ENCODE measurements around the gene C1QL4. TPM values are rescaled to one million over a fixed set of nuclear protein-coding genes. Genes with fewer than 3 reads are reported as not detected.
"Not testable (repeated sequence)": the region's sequence is repeated elsewhere in the genome, so short reads cannot be mapped to it uniquely, and the experiment has no call there.

Gene C1QL4
- polyA plus RNA-seq, 3 donors: 0.98 to 2.2 (median 1.6) TPM

DNA sequence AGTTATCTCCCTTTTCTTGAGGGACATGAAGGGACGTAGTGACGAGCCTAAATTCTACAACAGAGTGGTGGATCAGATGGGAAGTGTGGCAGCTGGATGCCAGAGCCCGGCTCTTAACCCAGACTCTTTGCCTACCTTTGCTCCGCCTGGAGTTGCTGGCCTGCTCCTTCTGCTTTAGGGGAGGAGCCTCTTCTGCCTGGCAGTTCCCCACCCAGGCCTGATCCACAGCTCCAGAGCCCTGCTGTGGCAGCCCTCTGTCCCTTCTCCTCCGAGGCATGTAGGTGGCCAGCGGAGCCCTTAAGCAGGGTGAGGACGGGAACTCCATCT lies 44.3 kb downstream of the C1QL4 start:
- DNase-seq (ENCODE audit: extremely low read depth in 1 of 11, low read depth in 9 of 11, low spot score in 4 of 11): no peak

DNA sequence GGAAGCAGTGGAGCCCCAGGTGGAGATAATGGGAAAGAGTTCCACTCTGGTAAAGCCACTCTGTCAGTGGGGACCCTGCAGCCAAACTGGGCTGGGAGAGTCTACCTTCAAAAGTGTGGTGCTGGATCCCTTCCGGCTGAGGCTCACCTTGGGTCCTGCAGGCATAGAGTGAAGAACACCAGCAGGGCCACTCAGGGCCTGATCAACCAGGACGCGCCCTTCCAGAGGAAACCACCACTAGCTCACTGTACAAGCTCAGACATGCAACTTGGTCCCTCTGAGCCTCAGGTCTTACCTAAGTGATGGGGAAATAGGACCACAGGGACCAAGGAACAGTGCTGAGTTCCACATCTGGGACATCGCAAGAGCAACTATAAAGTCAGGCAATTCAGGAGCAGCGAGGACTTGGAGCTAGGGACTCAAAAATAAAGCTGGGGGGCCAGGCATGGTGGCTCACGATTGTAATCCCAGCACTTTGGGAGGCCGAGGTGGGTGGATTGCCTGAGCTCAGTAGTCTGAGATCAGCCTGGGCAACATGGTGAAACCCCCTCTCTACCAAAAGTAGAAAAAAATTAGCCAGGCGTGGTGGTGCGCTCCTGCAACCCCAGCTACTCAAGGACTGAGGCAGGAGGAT lies 47.9 kb downstream of the C1QL4 start:
- no peak for DNase-seq (ENCODE audit: extremely low read depth in 1 of 11, low read depth in 9 of 11, low spot score in 4 of 11)

DNA sequence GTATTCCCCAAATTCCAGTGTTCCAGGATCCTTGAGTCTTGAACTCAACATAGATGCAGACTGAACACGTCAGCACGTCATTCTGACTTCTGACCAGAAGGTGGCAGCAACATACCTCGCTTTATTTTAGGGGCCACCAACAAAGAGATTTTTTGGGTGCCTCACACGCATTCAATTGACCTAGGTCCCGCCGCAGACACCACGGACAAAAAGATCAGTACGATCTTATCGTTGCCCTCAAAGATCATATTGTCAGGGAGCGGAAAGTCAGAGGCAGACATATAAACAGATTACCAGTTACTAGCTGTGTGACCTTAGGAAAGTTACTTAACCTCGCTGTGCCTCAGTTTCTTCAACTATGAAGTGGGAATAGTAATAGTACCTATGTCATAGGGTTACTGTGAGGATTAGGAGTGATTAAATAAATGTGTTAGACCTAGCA lies 48.6 kb downstream of the C1QL4 start:
- no peak for DNase-seq (ENCODE audit: extremely low read depth in 1 of 11, low read depth in 9 of 11, low spot score in 4 of 11)

DNA sequence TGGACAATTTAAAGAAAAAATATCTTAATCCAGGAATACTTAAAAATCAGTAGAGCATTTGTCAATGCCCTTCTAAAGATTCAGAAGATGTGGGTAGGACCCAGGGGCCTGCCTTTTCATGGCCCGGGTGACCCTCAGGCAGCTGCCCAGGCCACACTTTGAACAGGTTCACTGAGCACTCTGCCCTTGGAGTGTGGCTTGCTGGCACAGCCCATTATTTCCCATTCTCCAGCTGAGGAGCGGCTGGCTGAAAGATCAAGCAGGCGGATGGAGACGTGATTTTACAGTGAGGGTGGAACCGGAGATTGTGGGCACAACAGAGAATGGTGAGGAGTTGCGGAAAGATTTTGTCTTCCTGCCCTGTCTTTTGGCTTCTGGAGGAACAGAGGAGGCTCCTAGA lies 49.1 kb downstream of the C1QL4 start:
- DNase-seq (ENCODE audit: extremely low read depth in 1 of 11, low read depth in 9 of 11, low spot score in 4 of 11): no peak

DNA sequence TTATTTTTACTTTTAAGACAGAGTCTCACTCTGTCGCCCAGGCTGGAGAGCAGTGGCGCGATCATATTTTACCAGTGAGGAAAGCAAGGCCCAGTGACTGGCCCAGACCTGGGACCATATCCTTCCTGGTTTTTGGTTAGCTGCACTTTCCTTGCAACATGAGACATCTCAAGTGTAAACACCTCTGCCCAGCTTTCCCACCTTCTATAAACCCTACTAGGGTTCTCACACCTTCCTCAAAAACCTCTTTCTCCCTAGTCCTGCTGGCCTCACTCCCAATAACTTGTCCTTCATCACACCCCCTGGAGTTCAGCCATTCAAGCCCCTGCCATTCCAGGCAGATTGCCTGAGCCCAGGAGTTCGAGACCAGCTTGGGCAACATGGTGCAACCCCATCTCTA lies 52.3 kb downstream of the C1QL4 start:
- no peak for DNase-seq (ENCODE audit: extremely low read depth in 1 of 11, low read depth in 9 of 11, low spot score in 4 of 11)

DNA sequence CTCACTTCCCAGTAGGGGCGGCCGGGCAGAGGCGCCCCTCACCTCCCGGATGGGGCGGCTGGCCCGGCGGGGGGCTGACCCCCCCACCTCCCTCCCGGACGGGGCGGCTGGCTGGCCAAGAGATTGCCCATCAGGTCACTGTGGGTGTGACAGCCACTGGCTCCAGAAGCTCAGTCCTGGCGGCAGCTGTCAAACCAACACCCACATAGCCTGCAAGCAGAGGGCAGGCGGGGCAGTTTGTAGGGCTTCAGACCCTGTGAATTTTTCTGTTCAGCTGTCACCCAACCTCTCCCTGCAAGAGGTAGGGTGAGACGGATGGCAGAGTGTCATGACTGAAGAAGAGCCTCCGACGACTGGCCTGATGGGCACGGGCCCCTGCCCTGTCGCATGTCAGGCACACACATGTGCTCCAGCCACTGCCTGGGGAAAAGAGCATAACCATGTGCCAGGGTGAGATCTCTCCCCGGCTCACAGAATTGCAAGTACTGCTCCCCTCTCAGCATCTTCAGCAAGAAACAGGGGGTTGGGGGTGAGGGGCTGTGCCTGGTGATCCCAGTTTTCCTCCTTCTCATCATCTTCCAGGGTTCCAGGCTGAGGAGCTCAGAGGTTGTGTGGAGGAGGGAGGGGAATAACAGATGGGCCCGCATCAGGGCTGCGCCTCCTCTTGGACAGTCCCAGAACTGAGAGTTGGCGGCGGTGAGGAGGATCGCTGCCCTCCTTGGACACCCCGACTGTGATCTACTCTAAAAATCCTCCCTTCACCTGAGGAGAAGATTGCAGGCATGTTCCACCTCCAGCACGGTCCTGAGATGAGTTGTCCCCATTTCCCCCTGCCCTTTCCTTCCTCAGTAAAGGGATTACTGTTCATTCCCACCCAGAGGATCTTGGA lies 53.2 kb downstream of the C1QL4 start:
- DNase-seq (ENCODE audit: extremely low read depth in 1 of 11, low read depth in 9 of 11, low spot score in 4 of 11): no peak

DNA sequence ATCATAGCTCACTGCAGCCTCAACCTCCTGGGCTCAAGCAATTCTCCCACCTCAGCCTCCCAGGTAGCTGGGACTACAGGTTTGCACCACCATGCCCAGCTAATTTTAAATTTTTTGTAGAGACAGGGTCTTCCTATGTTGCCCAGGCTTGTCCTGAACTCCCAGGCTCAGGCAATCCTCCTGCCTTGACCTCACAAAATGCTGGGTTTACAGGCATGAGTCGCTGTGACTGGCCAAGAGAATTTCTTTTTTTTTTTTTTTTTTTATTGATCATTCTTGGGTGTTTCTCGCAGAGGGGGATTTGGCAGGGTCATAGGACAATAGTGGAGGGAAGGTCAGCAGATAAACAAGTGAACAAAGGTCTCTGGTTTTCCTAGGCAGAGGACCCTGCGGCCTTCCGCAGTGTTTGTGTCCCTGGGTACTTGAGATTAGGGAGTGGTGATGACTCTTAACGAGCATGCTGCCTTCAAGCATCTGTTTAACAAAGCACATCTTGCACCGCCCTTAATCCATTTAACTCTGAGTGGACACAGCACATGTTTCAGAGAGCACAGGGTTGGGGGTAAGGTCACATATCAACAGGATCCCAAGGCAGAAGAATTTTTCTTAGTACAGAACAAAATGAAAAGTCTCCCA lies 54.1 kb downstream of the C1QL4 start:
- DNase-seq (ENCODE audit: extremely low read depth in 1 of 11, low read depth in 9 of 11, low spot score in 4 of 11): not testable (repeated sequence)

Other genes with a start within 250 kb of the C1QL4 start
- gene DHH, start 242.4 kb downstream of the C1QL4 start, polyA plus RNA-seq (ENCODE audit: insufficient read length in 3 of 3): under 1 TPM; 0.26 to 0.56 (median 0.44) TPM
- 100 to 1,000 TPM in 1 of 3 donors, 10 to 100 TPM in 2; 72.3 to 116 (median 76.4) TPM for gene LMBR1L, start 226.3 kb downstream of the C1QL4 start, polyA plus RNA-seq (ENCODE audit: insufficient read length in 3 of 3)
- 1,000 to 10,000 TPM in 2 of 3 donors, 100 to 1,000 TPM in 1; 920 to 1,214 (median 1,042) TPM for gene TUBA1B, start 205.8 kb downstream of the C1QL4 start, polyA plus RNA-seq (ENCODE audit: insufficient read length in 3 of 3)
- 100 to 1,000 TPM; 362 to 473 (median 423) TPM for gene TUBA1A, start 148.1 kb downstream of the C1QL4 start, polyA plus RNA-seq (ENCODE audit: insufficient read length in 3 of 3)
- gene TUBA1C, start 72.1 kb downstream of the C1QL4 start, polyA plus RNA-seq (ENCODE audit: insufficient read length in 3 of 3): 100 to 1,000 TPM; 110 to 155 (median 144) TPM
- under 1 TPM; 0.32 to 0.43 (median 0.34) TPM for gene PRPH, start 42.0 kb downstream of the C1QL4 start, polyA plus RNA-seq (ENCODE audit: insufficient read length in 3 of 3)
- gene TROAP, start 13.9 kb downstream of the C1QL4 start, polyA plus RNA-seq (ENCODE audit: insufficient read length in 3 of 3): 10 to 100 TPM; 24.5 to 27.5 (median 27.4) TPM
- gene DNAJC22, start 9.7 kb upstream of the C1QL4 start, polyA plus RNA-seq (ENCODE audit: insufficient read length in 3 of 3): 10 to 100 TPM; 18.4 to 26.7 (median 22.1) TPM
- 10 to 100 TPM; 51.0 to 63.3 (median 52.7) TPM for gene SPATS2, start 30.3 kb upstream of the C1QL4 start, polyA plus RNA-seq (ENCODE audit: insufficient read length in 3 of 3)
- 1 to 10 TPM; 3.8 to 6.1 (median 5.4) TPM for gene KCNH3, start 201.8 kb upstream of the C1QL4 start, polyA plus RNA-seq (ENCODE audit: insufficient read length in 3 of 3)
- 10 to 100 TPM; 64.8 to 79.4 (median 67.7) TPM for gene MCRS1, start 231.0 kb upstream of the C1QL4 start, polyA plus RNA-seq (ENCODE audit: insufficient read length in 3 of 3)

Data from renal cortex interstitium (tissue), 11 donors.